A549 treated with CORT108297 at 1 μM for 4 hours (cell line): ENCODE results near the gene TPSG1. TPM values are rescaled to one million over a fixed set of nuclear protein-coding genes. Genes with fewer than 3 reads are reported as not detected.

Experiments used
- total RNA-seq: library from RNA; stranded (reverse); fragments of 200-300 nt; extraction: Qiagen RNA extraction; gene quantifications from 5 replicates; pipeline ENCODE4 v1.2.3, GENCODE V29; 2022

TPSG1 gene
- total RNA-seq, result 0.08 to 0.24 TPM (median 0.13 TPM) in 3 of 5 replicates, not detected in the others

GRCh38 chr16:1225051-1225451, at the start of gene TPSG1:
TPSG1 (minus strand) TSS chr16:1225268; CDS start chr16:1225252, 16 bp downstream.

GRCh38 chr16:1255276-1256122, 30.4 kb upstream of the TPSG1 start, which contains the start of gene TPSD1:
TPSD1 (plus strand) TSS chr16:1256069; CDS start chr16:1256281, 212 bp downstream.

GRCh38 chr16:1240436-1240835, 15.4 kb upstream of the TPSG1 start, which contains the start of gene TPSAB1:
TPSAB1 (plus strand) TSS chr16:1240705; CDS start chr16:1240939, 234 bp downstream.

GRCh38 chr16:1230084-1230470, 5.0 kb upstream of the TPSG1 start, which contains the start of gene TPSB2:
TPSB2 (minus strand) TSS chr16:1230184; CDS start chr16:1229951, 233 bp downstream.

Other genes with a start within 250 kb of the TPSG1 start
- gene SOX8, start 243.5 kb downstream of the TPSG1 start, total RNA-seq, result 0.65 to 1.7 TPM (median 1.4 TPM) in 5 replicates
- 0.25 to 0.37 TPM (median 0.33 TPM) in 5 replicates for gene SSTR5, start 152.5 kb downstream of the TPSG1 start, total RNA-seq
- not detected in 5 replicates for gene C1QTNF8, start 129.0 kb downstream of the TPSG1 start, total RNA-seq
- 8.9 to 14.7 TPM (median 13.9 TPM) in 5 replicates for gene CACNA1H, start 72.2 kb downstream of the TPSG1 start, total RNA-seq
- gene TPSB2, start 4.9 kb upstream of the TPSG1 start, total RNA-seq, result 0.09 to 0.15 TPM (median 0.12 TPM) in 3 of 5 replicates, not detected in the others
- gene TPSAB1, start 15.4 kb upstream of the TPSG1 start, total RNA-seq, result 0.13 TPM in 1 of 5 replicates, not detected in the others
- not detected in 5 replicates for gene TPSD1, start 30.8 kb upstream of the TPSG1 start, total RNA-seq
- gene UBE2I, start 84.4 kb upstream of the TPSG1 start, total RNA-seq, result 156 to 190 TPM (median 161 TPM) in 5 replicates
- gene BAIAP3, start 108.4 kb upstream of the TPSG1 start, total RNA-seq, result 0.38 to 1.3 TPM (median 1.0 TPM) in 5 replicates
- 54.7 to 102 TPM (median 97.7 TPM) in 5 replicates for gene TSR3, start 126.6 kb upstream of the TPSG1 start, total RNA-seq
- 27.0 to 40.3 TPM (median 36.2 TPM) in 5 replicates for gene GNPTG, start 126.7 kb upstream of the TPSG1 start, total RNA-seq
- gene UNKL, start 189.4 kb upstream of the TPSG1 start, total RNA-seq, result 25.1 to 45.3 TPM (median 44.6 TPM) in 5 replicates
- 33.3 to 40.0 TPM (median 37.9 TPM) in 5 replicates for gene UQCC4, start 195.5 kb upstream of the TPSG1 start, total RNA-seq
- not detected in 5 replicates for gene PERCC1, start 205.8 kb upstream of the TPSG1 start, total RNA-seq
- gene CCDC154, start 219.3 kb upstream of the TPSG1 start, total RNA-seq, result 0.11 to 0.51 TPM (median 0.46 TPM) in 4 of 5 replicates, not detected in the other
- 53.9 to 85.2 TPM (median 80.1 TPM) in 5 replicates for gene CLCN7, start 249.8 kb upstream of the TPSG1 start, total RNA-seq